SK-MEL-5 (cell line): ENCODE measurements around the gene AREL1. TPM values are rescaled to one million over a fixed set of nuclear protein-coding genes. Genes with fewer than 3 reads are reported as not detected.

Experiments
- DNase-seq: peaks from one replicate; pipeline ENCODE4 v3.0.0-alpha.2; 2016; ENCODE audit warnings: low read depth, low spot score
- in situ Hi-C: cut with HindIII; loops from 2 replicates; pipeline ENCODE4 v1.10.0; 2016; ENCODE audit warnings: low sequenced_read_pairs, high pct_unique_total_duplicates, low pct_unique_long_range_greater_than_20kb
- total RNA-seq: library from RNA; depleted of rRNA; stranded (reverse); fragments of >200 nt; shearing (Covaris generic); gene quantifications from 2 replicates; pipeline ENCODE4 v1.2.3, GENCODE V29; 2014

Gene AREL1
- total RNA-seq, 1 experiment from 2014 or later, result 33.8 TPM

DNA sequence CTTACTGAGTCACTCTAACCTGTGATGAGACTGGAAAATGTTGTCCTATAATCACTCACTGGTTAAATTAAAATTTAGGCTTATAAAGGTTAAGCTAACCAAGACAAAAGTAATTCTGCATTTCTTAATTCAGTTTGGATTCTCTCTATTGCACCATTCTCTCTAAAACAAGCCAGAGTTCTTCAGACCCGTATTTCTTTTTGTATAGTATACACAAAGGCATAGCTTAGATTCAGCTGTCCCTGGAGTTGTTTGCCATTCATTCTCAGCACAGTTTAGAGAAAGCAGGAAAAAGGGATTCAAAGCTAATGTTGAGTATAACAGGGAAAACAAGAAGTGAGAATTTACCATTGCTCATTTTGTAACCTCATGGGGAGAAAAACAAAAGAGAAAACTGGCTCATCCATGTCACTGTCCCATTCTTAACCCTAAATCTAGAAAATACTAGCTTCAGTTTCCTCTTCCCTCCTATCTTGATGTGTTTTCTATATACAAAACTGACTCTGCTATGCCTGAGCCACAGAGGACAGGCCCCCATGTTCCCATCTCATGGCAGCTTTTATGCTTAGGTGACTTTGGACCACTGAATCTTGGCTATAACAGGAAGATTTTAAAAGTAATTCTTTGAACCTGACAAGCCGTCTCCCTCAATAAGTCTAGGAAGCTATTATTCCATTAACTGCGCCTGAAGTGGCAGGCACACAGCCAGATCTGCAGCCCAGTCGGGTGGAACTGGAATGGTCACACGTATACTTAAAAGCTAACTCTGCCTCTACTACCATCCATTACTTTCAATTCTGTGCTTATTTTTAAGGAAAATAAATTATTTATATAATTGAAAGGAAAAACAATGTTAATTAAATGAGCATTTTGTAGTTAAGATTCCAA, 7.0 kb downstream of the AREL1 start:
- in situ Hi-C loops, result no loop called here
- DNase-seq, result no peak

DNA sequence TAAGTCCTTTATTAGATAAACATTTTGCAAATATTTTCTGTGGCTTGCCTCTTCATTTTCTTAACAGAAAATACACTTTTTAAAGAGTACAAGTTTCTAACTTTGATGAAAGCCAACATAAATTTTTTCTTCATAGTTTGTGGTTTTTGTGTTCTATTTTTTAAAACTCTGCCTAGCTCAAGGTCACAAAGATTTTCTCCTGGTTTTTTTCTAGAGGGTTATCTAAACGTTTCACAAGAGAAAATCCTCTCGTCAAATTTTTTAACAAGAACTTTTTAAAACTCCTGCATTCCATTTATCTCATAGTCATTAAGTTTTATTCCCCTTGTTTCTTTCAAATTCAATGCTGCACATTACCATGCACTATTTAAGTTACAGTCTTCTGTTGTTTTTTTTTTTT, 8.2 kb downstream of the AREL1 start:
- DNase-seq, result no peak

DNA sequence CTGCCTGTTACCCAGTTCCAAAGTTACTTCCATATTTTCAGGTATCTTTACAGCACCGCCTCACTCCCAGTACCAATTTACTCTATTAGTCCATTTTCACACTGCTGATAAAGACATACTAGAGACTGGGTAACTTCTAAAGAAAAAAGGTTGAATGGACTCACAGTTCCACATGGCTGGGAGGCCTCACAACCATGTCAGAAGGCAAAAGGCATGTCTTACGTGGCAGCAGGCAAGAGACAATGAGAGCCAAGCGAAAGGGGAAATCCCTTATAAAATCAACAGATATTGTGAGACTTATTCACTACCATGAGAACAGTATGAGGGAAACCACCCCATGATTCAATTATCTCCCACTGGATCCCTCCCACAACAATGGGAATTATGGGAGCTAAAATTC, 9.8 kb downstream of the AREL1 start:
- in situ Hi-C loops, result no loop called here
- DNase-seq, result no peak

More for the DNA sequence above, 8.2 kb downstream of the AREL1 start:
- in situ Hi-C loops, result no loop called here

- in situ Hi-C loops, result no loop called here
- no peak for DNase-seq
These were observed 10.6 kb downstream of the AREL1 start for GRCh38 chr14:74702293-74702692.

GRCh38 chr14:74698465-74698864, 14.4 kb downstream of the AREL1 start:
- DNase-seq, result no peak
- in situ Hi-C loops, result no loop called here

DNA sequence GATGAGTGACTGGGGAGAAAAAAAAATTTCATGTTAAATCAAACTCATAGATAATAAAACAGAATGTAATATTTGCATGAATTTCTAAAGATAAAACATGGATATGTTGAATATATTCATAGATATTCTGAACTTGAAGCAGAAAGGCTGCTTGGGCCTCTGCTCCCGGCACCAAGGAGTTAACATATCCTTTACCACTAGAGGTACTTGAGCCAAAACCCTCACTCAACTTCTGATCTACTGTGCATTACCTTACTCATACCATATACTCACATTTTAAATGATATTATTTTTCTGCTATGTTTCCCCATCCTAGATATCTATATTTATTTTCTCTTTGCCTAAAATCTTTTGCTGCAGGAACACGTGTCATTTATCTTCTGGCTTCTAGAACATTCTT, 14.9 kb downstream of the AREL1 start:
- in situ Hi-C loops, result no loop called here
- DNase-seq, result no peak

DNA sequence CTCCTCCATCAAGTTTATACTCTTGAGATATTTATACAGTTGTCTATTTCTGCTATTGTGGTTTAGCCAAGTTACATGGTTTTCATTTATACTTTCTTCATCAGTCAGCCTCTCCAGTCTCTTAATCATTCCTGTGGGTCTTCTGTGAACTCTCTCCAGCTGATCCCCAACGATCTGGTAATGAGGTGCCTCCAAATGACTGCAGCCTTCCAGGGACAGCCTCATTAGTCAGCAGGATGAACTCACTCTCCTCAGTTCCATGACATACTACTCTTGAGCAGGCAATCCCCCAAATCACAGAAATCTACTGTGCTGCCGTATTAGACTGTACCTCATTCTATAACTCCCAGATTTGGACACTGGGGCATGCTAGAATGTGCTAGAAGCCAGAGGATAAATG, 15.3 kb downstream of the AREL1 start:
- DNase-seq, result no peak
- in situ Hi-C loops, result no loop called here

DNA sequence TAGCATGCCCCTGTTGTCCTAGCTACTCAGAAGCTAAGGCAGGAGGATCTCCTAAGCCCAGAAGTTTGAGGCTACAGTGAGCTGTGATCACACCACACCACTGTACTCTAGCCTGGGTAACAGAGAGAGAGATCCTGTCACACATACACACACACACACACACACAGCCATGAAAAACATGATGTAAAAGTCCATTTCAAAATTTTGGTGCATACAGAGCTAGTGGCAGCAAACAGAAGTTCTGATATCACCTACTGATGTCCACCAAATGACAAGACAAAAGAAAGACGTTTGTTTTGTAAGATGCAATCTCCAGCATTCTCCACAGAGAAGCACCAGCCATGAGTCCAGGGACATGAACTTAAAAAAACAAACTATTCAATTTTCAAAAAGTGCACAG, 15.9 kb downstream of the AREL1 start:
- in situ Hi-C loops, result no loop called here
- no peak for DNase-seq

- no peak for DNase-seq
- in situ Hi-C loops, result no loop called here
These were observed 17.5 kb downstream of the AREL1 start for GRCh38 chr14:74695406-74695805.

DNA sequence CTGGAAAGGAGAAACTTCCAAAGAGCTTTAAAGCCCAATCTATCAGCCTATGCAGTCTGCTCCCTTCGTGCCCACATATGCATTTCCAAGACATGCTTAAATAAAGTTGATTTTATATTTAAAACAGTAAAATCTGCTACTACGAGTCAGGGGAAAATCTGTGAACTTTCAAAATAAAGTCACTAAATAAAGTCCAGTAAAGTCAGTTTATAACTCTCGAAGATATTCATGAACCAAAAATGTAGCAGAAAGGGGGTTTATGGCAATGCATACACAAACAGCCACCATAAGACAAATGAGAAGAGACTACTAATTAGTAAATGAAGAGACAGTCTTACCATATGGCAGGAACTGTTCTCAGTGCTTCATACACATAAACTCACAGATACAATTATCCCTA, 19.7 kb downstream of the AREL1 start:
- in situ Hi-C loops, result no loop called here
- no peak for DNase-seq

GRCh38 chr14:74691456-74691855, 21.4 kb downstream of the AREL1 start:
- DNase-seq, result no peak
- in situ Hi-C loops, result no loop called here

DNA sequence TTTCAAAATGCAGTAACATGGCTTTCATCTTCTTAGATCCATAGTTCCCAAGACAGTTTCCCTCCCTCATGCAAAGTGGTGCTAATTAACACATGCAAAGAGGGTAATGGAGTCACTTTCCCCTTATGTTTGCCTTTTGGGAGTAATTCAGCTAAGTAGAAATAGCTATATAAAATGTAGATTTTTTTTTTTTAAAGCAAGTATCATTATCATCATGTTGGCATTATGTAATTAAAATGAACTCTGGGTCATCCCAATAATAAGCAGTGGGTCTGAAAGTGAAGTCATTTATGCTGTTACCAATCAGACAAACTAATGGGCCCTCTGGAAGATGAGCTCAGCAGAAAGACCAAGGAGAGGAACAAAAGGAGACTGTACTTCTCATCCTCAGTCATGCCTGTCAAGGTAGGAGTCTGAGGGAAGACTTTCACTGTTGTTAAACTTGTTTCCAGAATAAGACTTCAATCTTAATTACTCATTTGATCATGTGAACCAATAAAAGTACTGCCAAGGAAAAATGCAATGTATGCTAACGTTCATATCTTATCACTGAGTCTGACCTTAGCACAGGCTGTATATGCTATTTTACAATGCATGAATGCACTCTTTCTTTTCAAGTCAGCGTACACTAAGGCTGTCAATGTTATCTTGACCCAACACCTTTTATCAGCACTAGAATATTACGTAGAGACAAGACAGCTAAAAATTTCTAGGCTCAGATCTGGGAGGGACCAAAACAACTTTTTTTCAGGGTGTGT, 26.8 kb downstream of the AREL1 start:
- in situ Hi-C loops, result no loop called here
- DNase-seq, result peak; percentile 12

DNA sequence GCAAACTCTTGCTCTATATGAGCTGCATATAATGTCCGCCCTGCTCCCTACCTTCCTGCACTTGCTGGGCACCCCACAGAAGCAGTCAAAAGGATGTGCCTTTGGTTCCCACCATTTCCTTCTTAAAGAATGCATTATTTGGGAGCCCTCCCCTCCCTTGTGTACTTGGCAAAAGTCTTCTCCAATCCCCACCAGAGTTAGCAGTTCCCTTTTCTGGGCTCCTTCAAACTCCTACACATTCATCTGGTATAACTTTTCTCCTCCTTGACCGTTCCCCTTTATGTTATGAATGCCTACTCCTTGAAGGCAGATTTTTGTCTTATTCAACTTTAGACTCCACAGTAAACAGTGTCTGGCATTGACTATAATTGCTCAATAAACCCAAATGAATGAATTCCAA, 27.8 kb downstream of the AREL1 start:
- DNase-seq, result no peak
- in situ Hi-C loops, result no loop called here

GRCh38 chr14:74684434-74684833, 28.4 kb downstream of the AREL1 start:
- no peak for DNase-seq
- in situ Hi-C loops, result no loop called here

DNA sequence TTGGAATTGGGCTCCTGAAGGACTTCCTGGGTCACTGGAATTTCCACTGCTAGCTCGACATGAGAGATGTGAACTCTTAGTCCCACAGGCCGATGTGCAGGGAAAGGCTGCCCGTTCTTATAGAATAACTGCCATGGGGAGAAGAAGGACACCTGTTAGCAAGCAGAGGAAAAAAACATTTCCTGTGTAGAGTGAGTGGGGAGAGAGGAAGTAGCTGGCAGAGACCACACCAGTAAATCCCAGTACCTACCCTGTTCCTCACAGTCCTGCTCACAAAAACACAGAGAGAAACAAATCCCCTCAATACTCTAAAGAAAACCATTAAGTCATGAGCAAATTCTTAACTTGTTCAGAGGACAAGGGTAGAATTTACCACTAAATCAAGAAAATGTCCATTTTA, 29.5 kb downstream of the AREL1 start:
- no peak for DNase-seq
- in situ Hi-C loops, result no loop called here

- peak; percentile 30 for DNase-seq
- in situ Hi-C loops, result no loop called here
These were observed 30.5 kb downstream of the AREL1 start for GRCh38 chr14:74682169-74682952.

- no peak for DNase-seq
- in situ Hi-C loops, result no loop called here
These were observed 37.7 kb downstream of the AREL1 start for GRCh38 chr14:74675219-74675618.

DNA sequence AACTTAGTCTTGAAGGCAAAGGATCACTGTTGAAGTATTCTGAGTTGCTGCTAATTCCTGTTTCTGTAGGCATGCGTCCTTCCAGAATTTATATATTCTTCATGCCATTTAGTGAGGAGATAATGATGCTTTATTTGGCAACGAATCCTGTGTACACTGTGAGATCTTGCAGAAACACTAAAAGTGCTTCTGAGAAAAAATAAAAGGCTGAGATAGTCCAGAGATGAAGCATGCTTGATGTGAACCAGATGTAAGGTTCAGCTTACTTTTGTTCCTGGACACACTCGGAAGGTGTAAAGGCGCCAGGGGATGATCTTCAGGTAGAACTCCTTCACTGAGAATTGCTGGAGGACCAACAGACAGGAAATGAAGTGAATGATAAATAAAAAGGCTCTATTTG, 39.1 kb downstream of the AREL1 start:
- in situ Hi-C loops, result no loop called here

More for the DNA sequence above, 39.1 kb downstream of the AREL1 start:
- DNase-seq, result no peak
